Measurements from ENCODE around the gene DDX39B. TPM values are rescaled to one million over a fixed set of nuclear protein-coding genes. Genes with fewer than 3 reads are reported as not detected.

DDX39B gene
- total and polyA plus RNA-seq, 8 donors, result 201 to 685 (median 600) TPM

DNA sequence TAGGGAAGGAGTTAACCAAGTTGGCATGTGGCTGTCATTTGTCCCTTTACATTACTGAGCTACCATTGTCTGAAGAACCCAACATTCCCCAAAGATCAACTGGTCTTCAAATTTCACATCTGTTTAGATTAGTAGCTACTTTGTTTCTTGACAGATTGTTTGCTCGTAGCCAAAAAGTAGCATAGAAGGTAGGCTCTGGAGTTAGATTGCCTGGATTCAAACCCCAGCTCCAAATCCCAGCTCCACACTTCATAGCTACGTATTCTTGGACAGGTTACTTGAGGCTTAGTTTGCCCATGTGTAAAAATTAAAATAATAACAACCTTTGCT is 6.7 kb upstream of the DDX39B start:
- H3K4me1 ChIP-seq, result peaks cover 9 to 56% of the 10 kb centered on the region in 2 donors
- H3K9me3 ChIP-seq, result no peaks in the 10 kb centered on the region
- DNase-seq (no peak), ATAC-seq (no peak)
- H3K36me3 ChIP-seq, result peaks cover 0 to 25% of the 10 kb centered on the region in 2 donors
- no peaks in the 10 kb centered on the region for H3K27me3 ChIP-seq
- H3K4me3 ChIP-seq, result peak overlapping the region in 1 of 2 donors; percentile 48
- intact Hi-C loops (cut with DNase I), result loop anchor here in 1 of 2 donors (10.0 kb wide), 1 partner anchor 46 kb away; the partner anchor contains the start of gene NCR3
- peak overlapping the region in 1 of 2 donors; percentile 84 for H3K27ac ChIP-seq
- TF ChIP-seq CTCF (IDR thresholded peaks at IDR 0.05), result no peak

- DNase-seq (peak in 2 of 4 donors; percentile 44 to 81), ATAC-seq (no peak)
- H3K9me3 ChIP-seq, result no peaks in the 10 kb centered on the region
- H3K36me3 ChIP-seq, result peaks cover 0 to 25% of the 10 kb centered on the region in 2 donors
- peak overlapping the region; percentile 82 to 84 for H3K27ac ChIP-seq
- peaks cover 9 to 56% of the 10 kb centered on the region in 2 donors for H3K4me1 ChIP-seq
- intact Hi-C loops (cut with DNase I), result loop anchor here (2.0 to 10.0 kb wide), 2 partner anchors 47 to 51 kb away; partner anchors contain the start of gene NCR3 (in 1 of the 2)
- no peaks in the 10 kb centered on the region for H3K27me3 ChIP-seq
- TF ChIP-seq CTCF (IDR thresholded peaks at IDR 0.05), result no peak
- peak overlapping the region; percentile 41 to 48 for H3K4me3 ChIP-seq
These were observed 6.1 kb upstream of the DDX39B start for GRCh38 chr6:31547727-31548543.

DNA sequence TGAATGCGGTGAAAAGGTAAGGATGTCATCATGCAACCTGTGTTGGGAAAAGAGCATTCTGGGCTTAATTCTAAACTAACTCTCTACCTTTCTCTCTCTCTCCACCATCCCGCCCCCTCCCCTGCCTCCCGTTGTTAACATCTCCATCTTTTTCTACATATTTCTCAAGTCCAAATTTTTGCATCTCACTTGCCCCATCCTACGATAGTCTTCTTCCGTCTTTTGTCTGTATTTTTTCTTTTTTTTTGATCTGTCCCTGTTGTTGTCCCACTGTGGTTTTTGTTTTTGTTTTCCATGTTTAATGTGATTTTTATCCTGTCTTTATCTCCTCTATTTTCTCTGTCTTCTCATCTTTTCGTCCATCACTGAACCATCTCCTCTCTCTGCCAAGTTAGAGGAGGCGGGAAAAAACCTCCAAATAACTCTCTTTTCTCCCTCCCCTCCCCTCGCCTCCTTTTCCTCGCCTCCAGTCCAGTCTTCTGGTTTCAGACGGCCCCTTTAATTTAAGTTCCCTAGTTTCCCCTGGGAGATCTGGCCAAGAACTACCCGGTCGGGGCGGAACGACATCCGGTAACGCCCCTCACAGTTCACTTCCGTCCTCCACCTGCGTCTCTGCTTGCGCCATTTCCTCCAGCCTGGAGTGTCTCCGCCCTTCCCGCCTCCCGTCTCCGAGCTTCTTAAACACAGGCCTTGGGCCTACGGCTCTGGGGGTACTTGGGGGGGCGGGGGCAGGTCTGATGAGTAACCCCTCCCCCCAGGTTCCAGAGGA is 5.3 kb upstream of the DDX39B start, which contains the start of gene NFKBIL1:
Gene NFKBIL1 (plus strand): TSS at position 651 of the 769 bp plus-strand sequence. CDS start 87 bp downstream, at position 738.
- H3K4me1 ChIP-seq, result peaks cover 13 to 54% of the 10 kb centered on the region in 2 donors
- H3K27me3 ChIP-seq, result no peaks in the 10 kb centered on the region
- H3K36me3 ChIP-seq, result peaks cover 0 to 25% of the 10 kb centered on the region in 2 donors
- peak; percentile 96 for ATAC-seq
- TF ChIP-seq CTCF (IDR thresholded peaks at IDR 0.05), result no peak
- H3K4me3 ChIP-seq, result peak within 1 kb of the TSS; percentile 41 to 48
- peak; percentile 94 to 98 (median 95) for DNase-seq
- H3K9me3 ChIP-seq, result no peaks in the 10 kb centered on the region
- H3K27ac ChIP-seq, result peak within 1 kb of the TSS; percentile 82 to 84
- intact Hi-C loops (cut with DNase I), result loop anchor here (2.0 to 10.0 kb wide), 2 partner anchors 48 to 52 kb away; partner anchors contain the start of gene NCR3 (in 1 of the 2)

DNA sequence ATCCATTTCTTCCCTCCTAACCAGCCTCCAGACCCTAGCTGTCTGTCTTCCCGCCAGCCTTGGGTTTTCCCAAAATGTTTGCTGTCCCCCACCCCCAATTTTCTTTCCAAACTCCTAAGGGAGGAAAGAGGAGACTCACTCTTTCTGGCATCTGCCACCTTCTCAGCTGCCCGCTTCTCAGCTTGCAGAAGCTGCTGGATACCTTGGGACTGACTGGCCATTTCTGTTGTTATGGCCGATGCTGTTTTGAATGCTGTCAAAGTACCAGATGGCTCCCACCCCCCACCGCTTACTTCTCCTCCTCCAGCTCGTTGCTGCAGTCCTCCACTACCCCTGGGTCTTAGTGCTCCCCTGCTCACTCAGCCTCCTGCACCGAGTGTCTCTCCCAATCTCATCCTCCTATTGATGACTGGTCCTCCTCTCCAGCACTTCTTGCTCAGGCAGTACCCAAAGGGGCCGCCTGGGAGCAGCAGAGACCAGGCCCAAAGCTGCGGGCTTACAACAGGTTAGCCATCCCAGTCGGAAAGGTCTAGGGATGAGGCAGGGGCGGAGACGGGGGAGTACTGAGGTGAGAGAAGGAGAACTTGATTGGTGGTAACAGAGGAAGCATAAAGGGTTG is 4.6 kb upstream of the DDX39B start, which contains the start of gene ATP6V1G2:
Gene ATP6V1G2 (minus strand): TSS at position 270 of the 619 bp plus-strand sequence. CDS start 49 bp downstream, at position 221.
- H3K27me3 ChIP-seq, result no peaks in the 10 kb centered on the region
- peak; percentile 78 to 94 (median 88) for DNase-seq
- H3K27ac ChIP-seq, result peak within 1 kb of the TSS; percentile 82 to 84
- H3K4me1 ChIP-seq, result peaks cover 13 to 47% of the 10 kb centered on the region in 2 donors
- no peaks in the 10 kb centered on the region for H3K9me3 ChIP-seq
- peak; percentile 86 for ATAC-seq
- intact Hi-C loops (cut with DNase I), result loop anchor here (2.0 to 10.0 kb wide), 2 partner anchors 48 to 52 kb away; partner anchors contain the start of gene NCR3 (in 1 of the 2)
- TF ChIP-seq CTCF (IDR thresholded peaks at IDR 0.05), result peak; percentile 90 to 93
- peaks cover 0 to 23% of the 10 kb centered on the region in 2 donors for H3K36me3 ChIP-seq
- peak within 1 kb of the TSS; percentile 41 to 48 for H3K4me3 ChIP-seq

Measured in left lung (tissue), 10 donors.